GM12878 (cell line): ENCODE measurements around the gene BLTP3B. TPM values are rescaled to one million over a fixed set of nuclear protein-coding genes. Genes with fewer than 3 reads are reported as not detected.

Experiments used
- ATAC-seq: fragments of 200-7000 bp; cut with Tn5 transposase; 3 replicates; pipeline ENCODE4 v1.9.1; 2020; ENCODE audit warnings: mild to moderate bottlenecking, moderate library complexity
- BruUV-seq: library from RNA; stranded (reverse); fragments of 400-500 nt; replicated peaks from 2 replicates; lab custom pipeline; 2021; lab: Mats Ljungman, UMichigan
- CTCF ChIA-PET: fragments of 300-600 bp; sonication (Branson Sonifier 250); formaldehyde crosslinking; extraction: SDS; loops from one replicate; lab custom pipeline; 2021; ENCODE audit warnings: inconsistent platforms; lab: Yijun Ruan, JAX
- POLR2A ChIA-PET: fragments of 350-600 bp; formaldehyde crosslinking; extraction: SDS; loops from one replicate; lab custom pipeline; 2021; ENCODE audit warnings: inconsistent platforms; lab: Charles Lee
- RAD21 ChIA-PET: fragments of 300-600 bp; sonication (Branson Sonifier 250); formaldehyde crosslinking; loops from one replicate; lab custom pipeline; 2023; ENCODE audit warnings: antibody characterized with exemption; ENCODE audit not compliant: unreplicated experiment; lab: Charles Lee
- SMC1A ChIA-PET: fragments of 300-600 bp; sonication (Branson Sonifier 250); formaldehyde crosslinking; loops from one replicate; lab custom pipeline; 2023; ENCODE audit not compliant: unreplicated experiment, uncharacterized antibody; lab: Charles Lee
- DNase-seq: peaks from one replicate; pipeline ENCODE4 v3.0.0-alpha.2; 2011; ENCODE audit warnings: low read depth, low spot score
- FAIRE-seq: peaks from 3 replicates; lab custom pipeline; 2011; peaks lifted over from hg19 to GRCh38; lab: Jason Lieb, UNC
- H2AFZ ChIP-seq: 2 replicates; pipeline ENCODE4 v1.6.0; 2011; ENCODE audit warnings: low read depth, low read length, control low read depth; ENCODE audit not compliant: control insufficient read depth
- H3K27ac ChIP-seq: 2 replicates; pipeline ENCODE4 v1.5.1; 2011; ENCODE audit warnings: control low read depth; ENCODE audit not compliant: control insufficient read depth, insufficient read depth
- H3K27me3 ChIP-seq, 2 experiments: replicated peaks in 1 of 2; 2 replicates each; pipeline versions ENCODE4 v1.6.0 to v1.6.1; 2011; ENCODE audit warnings: low read length in 1 of 2; ENCODE audit not compliant: control insufficient read depth in 2 of 2, insufficient read depth in 2 of 2
- H3K36me3 ChIP-seq, 2 experiments: 2 replicates each; pipeline ENCODE4 v1.5.1; 2011; ENCODE audit warnings: low read length in 1 of 2; ENCODE audit not compliant: control insufficient read depth in 2 of 2, insufficient read depth in 2 of 2
- H3K4me1 ChIP-seq: 2 replicates; pipeline ENCODE4 v1.6.1; 2011; ENCODE audit warnings: mild to moderate bottlenecking, low read length, moderate library complexity, mixed read lengths; ENCODE audit not compliant: control insufficient read depth, insufficient read depth
- H3K4me2 ChIP-seq: 2 replicates; pipeline ENCODE4 v1.6.0; 2011; ENCODE audit warnings: control low read depth; ENCODE audit not compliant: control insufficient read depth, insufficient read depth
- H3K4me3 ChIP-seq: fragments of 200-600 bp; sonication (generic); 2 replicates; pipeline ENCODE4 v1.5.1; 2016
- H3K79me2 ChIP-seq: 2 replicates; pipeline ENCODE4 v1.6.0; 2011; ENCODE audit warnings: low read length; ENCODE audit not compliant: control insufficient read depth, insufficient read depth
- H3K9ac ChIP-seq: 2 replicates; pipeline ENCODE4 v1.8.0; 2011; ENCODE audit warnings: low read length, control low read depth, mixed read lengths; ENCODE audit not compliant: control insufficient read depth, insufficient read depth
- H3K9me3 ChIP-seq: replicated peaks from 3 replicates; pipeline ENCODE4 v1.5.1; 2011; ENCODE audit warnings: mild to moderate bottlenecking, low read length; ENCODE audit not compliant: control insufficient read depth, insufficient read depth
- H4K20me1 ChIP-seq: 2 replicates; pipeline ENCODE4 v1.6.0; 2011; ENCODE audit not compliant: control insufficient read depth, insufficient read depth
- BHLHE40 ChIP-seq, 2 experiments: fragments of 450-650 bp in 1 of 2; IDR thresholded peaks; 2 replicates each; pipeline ENCODE4 v1.6.1; 2011 to 2017; ENCODE audit warnings: low read depth in 2 of 2, borderline replicate concordance in 1 of 2, improper control_type of control experiment in 1 of 2, low read length in 1 of 2, mild to moderate bottlenecking in 1 of 2
- EZH2 ChIP-seq: IDR thresholded peaks from 2 replicates; pipeline ENCODE4 v1.6.1; 2012; ENCODE audit warnings: low read depth, mild to moderate bottlenecking, control low read depth, inconsistent platforms, low read length, borderline replicate concordance; ENCODE audit not compliant: control insufficient read depth
- LARP7 ChIP-seq: fragments of 450-650 bp; IDR thresholded peaks from 2 replicates; pipeline ENCODE4 v1.6.1; 2017; ENCODE audit warnings: mild to moderate bottlenecking
- MXI1 ChIP-seq: fragments of 150-350 bp; IDR thresholded peaks from 2 replicates; pipeline ENCODE4 v1.6.1; 2011; ENCODE audit warnings: low read depth, mild to moderate bottlenecking, inconsistent platforms, low read length, improper control_type of control experiment
- MYC ChIP-seq: IDR thresholded peaks from 2 replicates; pipeline ENCODE4 v1.6.1; 2011; ENCODE audit warnings: mild to moderate bottlenecking, low read length, moderate library complexity, inconsistent platforms; ENCODE audit not compliant: insufficient read depth, insufficient replicate concordance, insufficient read length, severe bottlenecking
- POU2F2 ChIP-seq: IDR thresholded peaks from 3 replicates; pipeline ENCODE4 v1.6.1; 2011; ENCODE audit warnings: low read depth, mild to moderate bottlenecking, low read length, borderline replicate concordance
- RELA ChIP-seq: fragments of 450-650 bp; IDR thresholded peaks from 2 replicates; pipeline ENCODE4 v1.8.0; 2014; ENCODE audit warnings: borderline replicate concordance; ENCODE audit not compliant: partially characterized antibody
- RUNX3 ChIP-seq: IDR thresholded peaks from 2 replicates; pipeline ENCODE4 v1.6.1; 2012; ENCODE audit warnings: low read length, inconsistent platforms
- SIN3A ChIP-seq: IDR thresholded peaks from 2 replicates; pipeline ENCODE4 v1.6.1; 2012; ENCODE audit warnings: low read depth, low read length, improper control_type of control experiment
- SRF ChIP-seq, 2 experiments: IDR thresholded peaks; 2 replicates each; pipeline ENCODE4 v1.6.1; 2011; ENCODE audit warnings: low read depth in 2 of 2, low read length in 2 of 2, mild to moderate bottlenecking in 1 of 2, moderate library complexity in 1 of 2
- SUPT20H ChIP-seq: IDR thresholded peaks from 2 replicates; pipeline ENCODE4 v1.6.1; 2011; ENCODE audit warnings: low read depth, mild to moderate bottlenecking, low read length, moderate library complexity, borderline replicate concordance; ENCODE audit not compliant: control insufficient read depth
- TARDBP ChIP-seq: IDR thresholded peaks from 2 replicates; pipeline ENCODE4 v1.6.1; 2016; ENCODE audit warnings: borderline replicate concordance
- TBL1XR1 ChIP-seq: IDR thresholded peaks from 2 replicates; pipeline ENCODE4 v1.6.1; 2012; ENCODE audit warnings: low read depth, low read length, improper control_type of control experiment
- TCF7 ChIP-seq: IDR thresholded peaks from 2 replicates; pipeline ENCODE4 v1.6.1; 2014; ENCODE audit warnings: antibody characterized with exemption, borderline replicate concordance
- ZNF592 ChIP-seq: fragments of 450-650 bp; IDR thresholded peaks from 2 replicates; pipeline ENCODE4 v1.6.1; 2017; ENCODE audit warnings: mild to moderate bottlenecking, moderate library complexity
- WGBS: methylation state at CpG from one replicate; pipeline ENCODE4 v1.1.6; 2016; ENCODE audit warnings: low lambda C conversion rate; ENCODE audit not compliant: insufficient replicate concordance, insufficient coverage; ENCODE audit errors: missing lambda C conversion rate; 5-methylcytosine and 5-hydroxymethylcytosine counted together
- in situ Hi-C: fragments of 300-500 bp; cut with MboI; formaldehyde crosslinking; loops from 9 replicates; pipeline ENCODE4 v1.14.3; 2018; ENCODE audit warnings: mixed read lengths
- intact Hi-C: fragments of 100-400 bp; cut with micrococcal nuclease; formaldehyde crosslinking; loops from one replicate; pipeline ENCODE4 v1.14.2; 2022; ENCODE audit not compliant: unreplicated experiment
- polyA plus RNA-seq, 11 experiments: library from polyadenylated mRNA; depleted of rRNA in 4 of 11; unstranded in 6 of 11; stranded (reverse) in 5 of 11; fragments of >200 nt; fragmentation: Nextera tagmentation in 4 of 11; fragmentation: Illumina TruSeq in 1 of 11; extraction: Ambion mirVana in 4 of 11; extraction: Trizol in 1 of 11; gene quantifications; 1 replicate in 1 of 11; 2 replicates in 10 of 11; pipeline versions ENCODE4 v1.2.1 to v1.2.3, GENCODE V29; 2011 to 2016; ENCODE audit warnings: inconsistent platforms in 2 of 11, missing spikeins in 2 of 11, low read depth in 1 of 11
- total RNA-seq, 4 experiments: library from RNA; depleted of rRNA in 3 of 4; stranded (reverse); fragments of >200 nt in 3 of 4; fragmentation: Illumina TruSeq in 1 of 4; extraction: Trizol in 1 of 4; gene quantifications; 2 replicates each; pipeline versions ENCODE4 v1.2.1 to v1.2.3, GENCODE V29; 2013 to 2021
- TF ChIP-seq, protein P1 (sequence below): fragments of 450-650 bp; IDR thresholded peaks from 2 replicates; pipeline ENCODE4 v1.6.1; 2017; ENCODE audit warnings: mild to moderate bottlenecking, low read depth, inconsistent platforms; ENCODE audit not compliant: poor library complexity, severe bottlenecking

The BLTP3B gene
- total and polyA plus RNA-seq, 10 of the 15 experiments (the other 5 are each of a cell fraction or from before 2014, with no cell fraction given) = 3.6 to 23.6 (median 17.0) TPM

DNA sequence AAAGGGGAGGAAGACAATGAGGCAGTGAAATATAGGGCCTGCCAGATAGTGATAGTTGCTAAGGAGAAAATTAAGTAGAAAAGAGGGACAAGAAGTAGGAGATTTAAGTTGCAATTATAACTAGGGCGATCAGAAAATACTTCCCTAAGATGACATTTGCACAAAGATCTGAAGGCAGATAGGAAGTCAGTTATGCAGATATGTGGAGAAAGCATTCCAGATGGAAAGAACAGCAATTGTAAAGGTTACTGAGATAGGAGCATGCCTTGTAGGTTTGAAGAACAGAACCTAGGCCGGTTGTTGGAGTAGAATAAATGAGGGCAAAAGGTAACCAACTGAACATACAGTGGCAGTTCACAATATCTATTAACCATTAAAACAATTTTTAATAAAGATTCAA, 36.6 kb upstream of the BLTP3B start:
- Histone ChIP-seq H3K36me3 (no peaks in the 10 kb centered on the region; a peak in 1 of 4 replicates), H3K4me2 (no peak overlapping the region), H3K79me2 (no peaks in the 10 kb centered on the region), H2AFZ (no peak overlapping the region), H3K9ac (no peak overlapping the region), H3K27ac (no peak overlapping the region), H4K20me1 (no peaks in the 10 kb centered on the region), H3K9me3 (no peaks in the 10 kb centered on the region), H3K27me3 (no peaks in the 10 kb centered on the region)
- POLR2A ChIA-PET = no interaction called here
- WGBS = 93% methylated on average over 2 of the region's 2 CpGs
- intact Hi-C loops (no loop called here), in situ Hi-C loops (no loop called here)
- BruUV-seq = no TSS peak
- FAIRE-seq = no peak
- DNase-seq = no peak
- no peak for TF ChIP-seq TBL1XR1
- TF ChIP-seq MXI1 = no peak
- no peak for TF ChIP-seq SUPT20H
- no peak for TF ChIP-seq MYC
- TF ChIP-seq POU2F2 = no peak
- no peak for TF ChIP-seq ZNF592
- TF ChIP-seq TCF7 = no peak
- TF ChIP-seq RUNX3 = no peak
- no peak for TF ChIP-seq SIN3A
- no peak for TF ChIP-seq BHLHE40 (IDR thresholded peaks at IDR 0.05; ENCODE audit: borderline replicate concordance in 1 of 2, low read depth in 2 of 2, low read length in 1 of 2)
- TF ChIP-seq RELA = no peak
- TF ChIP-seq LARP7 = no peak
- TF ChIP-seq EZH2 = no peak
- no peak for TF ChIP-seq TARDBP
- TF ChIP-seq, protein P1, sequence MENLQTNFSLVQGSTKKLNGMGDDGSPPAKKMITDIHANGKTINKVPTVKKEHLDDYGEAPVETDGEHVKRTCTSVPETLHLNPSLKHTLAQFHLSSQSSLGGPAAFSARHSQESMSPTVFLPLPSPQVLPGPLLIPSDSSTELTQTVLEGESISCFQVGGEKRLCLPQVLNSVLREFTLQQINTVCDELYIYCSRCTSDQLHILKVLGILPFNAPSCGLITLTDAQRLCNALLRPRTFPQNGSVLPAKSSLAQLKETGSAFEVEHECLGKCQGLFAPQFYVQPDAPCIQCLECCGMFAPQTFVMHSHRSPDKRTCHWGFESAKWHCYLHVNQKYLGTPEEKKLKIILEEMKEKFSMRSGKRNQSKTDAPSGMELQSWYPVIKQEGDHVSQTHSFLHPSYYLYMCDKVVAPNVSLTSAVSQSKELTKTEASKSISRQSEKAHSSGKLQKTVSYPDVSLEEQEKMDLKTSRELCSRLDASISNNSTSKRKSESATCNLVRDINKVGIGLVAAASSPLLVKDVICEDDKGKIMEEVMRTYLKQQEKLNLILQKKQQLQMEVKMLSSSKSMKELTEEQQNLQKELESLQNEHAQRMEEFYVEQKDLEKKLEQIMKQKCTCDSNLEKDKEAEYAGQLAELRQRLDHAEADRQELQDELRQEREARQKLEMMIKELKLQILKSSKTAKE = no peak
- no peak for TF ChIP-seq SRF (IDR thresholded peaks at IDR 0.05; ENCODE audit: low read depth in 2 of 2, low read length in 2 of 2)
- TF ChIP-seq, all 136 proteins: peak for 0
- Histone ChIP-seq H3K4me1 (peaks cover 6% of the 10 kb centered on the region), H3K4me3 (no peak overlapping the region)
- ATAC-seq = no peak
- ChIA-PET SMC1A (interaction anchor here (0.6 kb wide), 1 partner anchor 44 kb away, joined by 3 read pairs; no protein-coding TSS in a partner anchor), CTCF (no interaction called here), RAD21 (no interaction called here)
